H9 (cell line): Measurements from ENCODE around the gene CMTM5. TPM values are rescaled to one million over a fixed set of nuclear protein-coding genes. Genes with fewer than 3 reads are reported as not detected.
A peak's percentile ranks its signal among the peaks of the same experiment; 100 is the strongest.

Source experiments
- DNase-seq: peaks from one replicate; pipeline ENCODE4 v3.0.0-alpha.2; 2017
- H2AFZ ChIP-seq: one replicate; pipeline ENCODE4 v1.6.1; 2013; ENCODE audit warnings: mild to moderate bottlenecking, low read length, control low read depth, moderate library complexity
- H2AK5ac ChIP-seq: 2 replicates; pipeline ENCODE4 v1.6.1; 2013; ENCODE audit warnings: low read length, control low read depth, mixed read lengths; ENCODE audit not compliant: insufficient read length
- H2BK120ac ChIP-seq: one replicate; pipeline ENCODE4 v1.6.1; 2013; ENCODE audit warnings: low read depth, mild to moderate bottlenecking, low read length, control low read depth, inconsistent platforms; ENCODE audit not compliant: poor library complexity, severe bottlenecking
- H2BK12ac ChIP-seq: 2 replicates; pipeline ENCODE4 v1.6.1; 2013; ENCODE audit warnings: low read length, control low read depth, mixed read lengths, low read depth; ENCODE audit not compliant: insufficient read length
- H2BK15ac ChIP-seq: 2 replicates; pipeline ENCODE4 v1.6.1; 2013; ENCODE audit warnings: low read depth, low read length, control low read depth
- H2BK20ac ChIP-seq: one replicate; pipeline ENCODE4 v1.6.1; 2013; ENCODE audit warnings: low read depth, mild to moderate bottlenecking, low read length, control low read depth, inconsistent platforms; ENCODE audit not compliant: poor library complexity, severe bottlenecking
- H2BK5ac ChIP-seq: 2 replicates; pipeline ENCODE4 v1.6.1; 2013; ENCODE audit warnings: low read length, control low read depth, mixed read lengths; ENCODE audit not compliant: insufficient read length
- H3K14ac ChIP-seq: 2 replicates; pipeline ENCODE4 v1.6.1; 2013; ENCODE audit warnings: low read length, control low read depth; ENCODE audit not compliant: insufficient read depth
- H3K18ac ChIP-seq: 2 replicates; pipeline ENCODE4 v1.6.1; 2013; ENCODE audit warnings: low read depth, mild to moderate bottlenecking, mixed read lengths, low read length, control low read depth; ENCODE audit not compliant: insufficient read length
- H3K23ac ChIP-seq: 2 replicates; pipeline ENCODE4 v1.6.1; 2013; ENCODE audit warnings: low read length, control low read depth, mixed read lengths, low read depth; ENCODE audit not compliant: insufficient read length
- H3K23me2 ChIP-seq: 2 replicates; pipeline ENCODE4 v1.6.1; 2013; ENCODE audit warnings: low read depth, mild to moderate bottlenecking, mixed read lengths, low read length, control low read depth; ENCODE audit not compliant: insufficient read length, poor library complexity, severe bottlenecking
- H3K27ac ChIP-seq: 2 replicates; pipeline ENCODE4 v1.5.1; 2013; ENCODE audit warnings: low read length, control low read depth, mixed read lengths, low read depth; ENCODE audit not compliant: insufficient read length
- H3K27me3 ChIP-seq: 2 replicates; pipeline ENCODE4 v1.6.1; 2013; ENCODE audit warnings: low read length, control low read depth, inconsistent platforms; ENCODE audit not compliant: insufficient read depth
- H3K4ac ChIP-seq: 2 replicates; pipeline ENCODE4 v1.6.1; 2013; ENCODE audit warnings: low read depth, mild to moderate bottlenecking, control low read depth, inconsistent platforms, low read length, moderate library complexity
- H3K4me1 ChIP-seq: 2 replicates; pipeline ENCODE4 v1.6.1; 2013; ENCODE audit warnings: low read length, control low read depth, inconsistent platforms; ENCODE audit not compliant: insufficient read depth
- H3K4me2 ChIP-seq: 2 replicates; pipeline ENCODE4 v1.6.1; 2013; ENCODE audit warnings: low read length, control low read depth, mixed read lengths; ENCODE audit not compliant: insufficient read length, insufficient read depth
- H3K56ac ChIP-seq: 2 replicates; pipeline ENCODE4 v1.6.1; 2013; ENCODE audit warnings: low read depth, mild to moderate bottlenecking, mixed read lengths, low read length, control low read depth; ENCODE audit not compliant: insufficient read length
- H3K79me1 ChIP-seq: 2 replicates; pipeline ENCODE4 v1.6.1; 2013; ENCODE audit warnings: low read depth, mild to moderate bottlenecking, moderate library complexity, low read length, control low read depth, inconsistent platforms; ENCODE audit not compliant: insufficient read depth, poor library complexity, severe bottlenecking
- H3K79me2 ChIP-seq: 2 replicates; pipeline ENCODE4 v1.6.1; 2013; ENCODE audit warnings: low read length, control low read depth, inconsistent platforms; ENCODE audit not compliant: insufficient read depth
- H3K9ac ChIP-seq: 2 replicates; pipeline ENCODE4 v1.6.1; 2013; ENCODE audit warnings: low read length, control low read depth, mixed read lengths; ENCODE audit not compliant: insufficient read length; ENCODE audit errors: extremely low read depth
- H3K9me3 ChIP-seq: one replicate; pipeline ENCODE4 v1.6.1; 2013; ENCODE audit warnings: low read depth, low read length, inconsistent platforms; ENCODE audit not compliant: control insufficient read depth
- H3T11ph ChIP-seq: one replicate; pipeline ENCODE4 v1.6.1; 2013; ENCODE audit warnings: mild to moderate bottlenecking, low read length, control low read depth, inconsistent platforms
- H4K20me1 ChIP-seq: one replicate; pipeline ENCODE4 v1.6.1; 2013; ENCODE audit not compliant: control insufficient read depth, insufficient read length, insufficient read depth
- H4K5ac ChIP-seq: 2 replicates; pipeline ENCODE4 v1.6.1; 2013; ENCODE audit warnings: low read depth, mild to moderate bottlenecking, mixed read lengths, low read length, control low read depth; ENCODE audit not compliant: insufficient read length
- H4K8ac ChIP-seq: replicated peaks from 2 replicates; pipeline ENCODE4 v1.6.1; 2013; ENCODE audit warnings: low read length, control low read depth, mixed read lengths, low read depth; ENCODE audit not compliant: insufficient read length
- H4K91ac ChIP-seq: 2 replicates; pipeline ENCODE4 v1.6.1; 2013; ENCODE audit warnings: low read depth, mild to moderate bottlenecking, moderate library complexity, mixed read lengths, low read length, control low read depth; ENCODE audit not compliant: insufficient read length
- H3K27ac Mint-ChIP-seq, 3 experiments: 2 replicates in 2 of 3; 3 replicates in 1 of 3; pipeline ENCODE4 v1.8.0; 2020 to 2021; ENCODE audit warnings: mixed read lengths in 3 of 3, mild to moderate bottlenecking in 1 of 3, moderate library complexity in 1 of 3
- H3K27me3 Mint-ChIP-seq: 2 replicates; pipeline ENCODE4 v1.8.0; 2021; ENCODE audit warnings: low read depth, mild to moderate bottlenecking, moderate library complexity, mixed read lengths
- H3K36me3 Mint-ChIP-seq, 3 experiments: 2 replicates in 2 of 3; 3 replicates in 1 of 3; pipeline ENCODE4 v1.8.0; 2020 to 2021; ENCODE audit warnings: low read depth in 3 of 3, mixed read lengths in 3 of 3; ENCODE audit not compliant: insufficient read depth in 1 of 3
- H3K4me1 Mint-ChIP-seq, 2 experiments: 2 replicates each; pipeline ENCODE4 v1.8.0; 2020; ENCODE audit warnings: mixed read lengths in 2 of 2
- H3K4me3 Mint-ChIP-seq, 2 experiments: 2 replicates in 1 of 2; 3 replicates in 1 of 2; pipeline ENCODE4 v1.8.0; 2020 to 2021; ENCODE audit warnings: mild to moderate bottlenecking in 2 of 2, mixed read lengths in 2 of 2, moderate library complexity in 1 of 2
- H3K9me3 Mint-ChIP-seq, 2 experiments: 2 replicates in 1 of 2; 3 replicates in 1 of 2; pipeline ENCODE4 v1.8.0; 2020; ENCODE audit warnings: mild to moderate bottlenecking in 2 of 2, mixed read lengths in 2 of 2, moderate library complexity in 1 of 2
- WGBS: extraction: QIAGEN DNeasy Blood & Tissue Kit; methylation state at CpG from one replicate; pipeline ENCODE4 v1.1.7; 2013; ENCODE audit warnings: missing lambda C conversion rate, low lambda C conversion rate, mixed read lengths; ENCODE audit not compliant: insufficient read length; ENCODE audit errors: extremely low coverage; 5-methylcytosine and 5-hydroxymethylcytosine counted together
- total RNA-seq: library from RNA; stranded (reverse); gene quantifications from 2 replicates; pipeline ENCODE4 v1.2.1, GENCODE V29; 2021
- TF ChIP-seq, protein P1 (sequence below): fragments of 200-600 bp; sonication (generic); conservative IDR thresholded peaks from 3 replicates; pipeline ENCODE4 v1.8.0; 2021; ENCODE audit warnings: antibody characterized with exemption, mild to moderate bottlenecking

CMTM5 gene
- total RNA-seq, 1 experiment from 2014 or later, result not detected

- Mint-ChIP-seq H3K27me3 (peaks cover 39% of the 10 kb centered on the region), H3K4me3 (peak overlapping the region; percentile 71 to 77), H3K4me1 (peaks cover 12 to 14% of the 10 kb centered on the region in 2 experiments), H3K27ac (no peak overlapping the region), H3K9me3 (no peaks in the 10 kb centered on the region; a peak in 2 of 5 replicates), H3K36me3 (peaks cover 16 to 35% (median 24%) of the 10 kb centered on the region in 3 experiments)
- DNase-seq, result peak; percentile 54
- Histone ChIP-seq H3K4ac (no peak overlapping the region), H3K79me1 (no peaks in the 10 kb centered on the region), H4K20me1 (no peaks in the 10 kb centered on the region), H3K27me3 (no peaks in the 10 kb centered on the region; the same call in 1 of the 2 replicates), H2BK12ac (no peak overlapping the region), H2BK5ac (no peak overlapping the region), H3K23me2 (peaks cover 5% of the 10 kb centered on the region), H3K79me2 (no peaks in the 10 kb centered on the region), H4K91ac (no peak overlapping the region), H2AFZ (no peak overlapping the region), H3T11ph (no peak overlapping the region), H3K18ac (no peak overlapping the region), H3K9me3 (no peaks in the 10 kb centered on the region), H3K27ac (no peak overlapping the region), H3K4me2 (peak overlapping the region; percentile 24), H2BK15ac (no peak overlapping the region), H4K5ac (no peak overlapping the region), H4K8ac (no peak overlapping the region), H3K14ac (0 out of 2 replicates have a peak overlapping the region, but pooled peaks have one; percentile 4), H3K56ac (no peak overlapping the region), H2AK5ac (no peak overlapping the region), H3K4me1 (0 out of 2 replicates have a peak, but pooled peaks cover 2% of the 10 kb centered on the region), H2BK120ac (no peak overlapping the region), H2BK20ac (no peak overlapping the region), H3K9ac (no peak overlapping the region), H3K23ac (no peak overlapping the region)
- no CpG with 5 or more reads among the region's 61 CpGs for WGBS
- TF ChIP-seq, protein P1, sequence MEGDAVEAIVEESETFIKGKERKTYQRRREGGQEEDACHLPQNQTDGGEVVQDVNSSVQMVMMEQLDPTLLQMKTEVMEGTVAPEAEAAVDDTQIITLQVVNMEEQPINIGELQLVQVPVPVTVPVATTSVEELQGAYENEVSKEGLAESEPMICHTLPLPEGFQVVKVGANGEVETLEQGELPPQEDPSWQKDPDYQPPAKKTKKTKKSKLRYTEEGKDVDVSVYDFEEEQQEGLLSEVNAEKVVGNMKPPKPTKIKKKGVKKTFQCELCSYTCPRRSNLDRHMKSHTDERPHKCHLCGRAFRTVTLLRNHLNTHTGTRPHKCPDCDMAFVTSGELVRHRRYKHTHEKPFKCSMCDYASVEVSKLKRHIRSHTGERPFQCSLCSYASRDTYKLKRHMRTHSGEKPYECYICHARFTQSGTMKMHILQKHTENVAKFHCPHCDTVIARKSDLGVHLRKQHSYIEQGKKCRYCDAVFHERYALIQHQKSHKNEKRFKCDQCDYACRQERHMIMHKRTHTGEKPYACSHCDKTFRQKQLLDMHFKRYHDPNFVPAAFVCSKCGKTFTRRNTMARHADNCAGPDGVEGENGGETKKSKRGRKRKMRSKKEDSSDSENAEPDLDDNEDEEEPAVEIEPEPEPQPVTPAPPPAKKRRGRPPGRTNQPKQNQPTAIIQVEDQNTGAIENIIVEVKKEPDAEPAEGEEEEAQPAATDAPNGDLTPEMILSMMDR, result peak; percentile 47
Measured at GRCh38 chr14:23351681-23352505, 25.0 kb upstream of the CMTM5 start.
